ENCODE data around the gene HAPLN1.

The HAPLN1 gene

GRCh38 chr5:83639911-83640310, 80.7 kb downstream of the HAPLN1 start:
- Histone ChIP-seq H4K20me1 (ENCODE audit: control insufficient read depth, insufficient read depth, low read depth, low read length) (no peaks in the 10 kb centered on the region), H3F3A (ENCODE audit: control insufficient read depth, insufficient read depth) (no peaks in the 10 kb centered on the region), H3K79me2 (ENCODE audit: control insufficient read depth, low read length) (no peaks in the 10 kb centered on the region), H3K27me3 (ENCODE audit: control insufficient read depth, low read length) (no peaks in the 10 kb centered on the region), H3K27ac (ENCODE audit: low read depth, low read length) (no peak overlapping the region), H3K4me1 (ENCODE audit: control insufficient read depth, low read length) (no peaks in the 10 kb centered on the region), H3K36me3 (ENCODE audit: control insufficient read depth, low read length) (no peaks in the 10 kb centered on the region), H3K4me2 (ENCODE audit: low read length) (no peak overlapping the region), H3K9me2 (replicated peaks; ENCODE audit: control insufficient read depth, low read length) (no peaks in the 10 kb centered on the region), H3K9me3 (ENCODE audit: control insufficient read depth, insufficient read depth, low read length) (no peaks in the 10 kb centered on the region), H3K4me3 (ENCODE audit: low read length) (no peak overlapping the region)
- TF ChIP-seq EZH2phosphoT487 (IDR thresholded peaks at IDR 0.05; ENCODE audit: borderline replicate concordance, low read length) = no peak
- TF ChIP-seq CTCF (IDR thresholded peaks at IDR 0.05; ENCODE audit: low read depth, low read length, poor library complexity, severe bottlenecking) = no peak

GRCh38 chr5:83636156-83636555, 84.5 kb downstream of the HAPLN1 start:
- TF ChIP-seq CTCF (IDR thresholded peaks at IDR 0.05; ENCODE audit: low read depth, low read length, poor library complexity, severe bottlenecking) = no peak
- TF ChIP-seq EZH2phosphoT487 (IDR thresholded peaks at IDR 0.05; ENCODE audit: borderline replicate concordance, low read length) = no peak
- H3K4me2 ChIP-seq (ENCODE audit: low read length) = no peak overlapping the region
- H3K27ac ChIP-seq (ENCODE audit: low read depth, low read length) = no peak overlapping the region
- no peak overlapping the region for H3K4me3 ChIP-seq (ENCODE audit: low read length)
- no peaks in the 10 kb centered on the region for H3K9me2 ChIP-seq (replicated peaks; ENCODE audit: control insufficient read depth, low read length)
- H3K36me3 ChIP-seq (ENCODE audit: control insufficient read depth, low read length) = no peaks in the 10 kb centered on the region
- no peaks in the 10 kb centered on the region for H3F3A ChIP-seq (ENCODE audit: control insufficient read depth, insufficient read depth)
- no peaks in the 10 kb centered on the region for H4K20me1 ChIP-seq (ENCODE audit: control insufficient read depth, insufficient read depth, low read depth, low read length)
- no peaks in the 10 kb centered on the region for H3K9me3 ChIP-seq (ENCODE audit: control insufficient read depth, insufficient read depth, low read length)
- no peaks in the 10 kb centered on the region for H3K79me2 ChIP-seq (ENCODE audit: control insufficient read depth, low read length)
- no peaks in the 10 kb centered on the region for H3K4me1 ChIP-seq (ENCODE audit: control insufficient read depth, low read length)
- no peaks in the 10 kb centered on the region for H3K27me3 ChIP-seq (ENCODE audit: control insufficient read depth, low read length)

- no peak overlapping the region for H3K4me2 ChIP-seq (ENCODE audit: low read length)
- no peaks in the 10 kb centered on the region for H3K79me2 ChIP-seq (ENCODE audit: control insufficient read depth, low read length)
These were observed 87.4 kb downstream of the HAPLN1 start for GRCh38 chr5:83633285-83633684.

More at GRCh38 chr5:83633285-83633684, 87.4 kb downstream of the HAPLN1 start:
- Histone ChIP-seq H3K4me3 (ENCODE audit: low read length) (no peak overlapping the region), H3K9me3 (ENCODE audit: control insufficient read depth, insufficient read depth, low read length) (no peaks in the 10 kb centered on the region), H3K27me3 (ENCODE audit: control insufficient read depth, low read length) (no peaks in the 10 kb centered on the region), H3K27ac (ENCODE audit: low read depth, low read length) (no peak overlapping the region), H3K4me1 (ENCODE audit: control insufficient read depth, low read length) (no peaks in the 10 kb centered on the region), H3F3A (ENCODE audit: control insufficient read depth, insufficient read depth) (no peaks in the 10 kb centered on the region), H4K20me1 (ENCODE audit: control insufficient read depth, insufficient read depth, low read depth, low read length) (no peaks in the 10 kb centered on the region), H3K36me3 (ENCODE audit: control insufficient read depth, low read length) (no peaks in the 10 kb centered on the region), H3K9me2 (replicated peaks; ENCODE audit: control insufficient read depth, low read length) (no peaks in the 10 kb centered on the region)
- TF ChIP-seq EZH2phosphoT487 (IDR thresholded peaks at IDR 0.05; ENCODE audit: borderline replicate concordance, low read length) (no peak), CTCF (IDR thresholded peaks at IDR 0.05; ENCODE audit: low read depth, low read length, poor library complexity, severe bottlenecking) (no peak)
